NCI-H1048 (cell line): ENCODE measurements around the gene EPB42.

Experiments
- DNase-seq: peaks from one replicate; lab custom pipeline; 2025; lab: John Stamatoyannopoulos, UW

EPB42 gene

DNA sequence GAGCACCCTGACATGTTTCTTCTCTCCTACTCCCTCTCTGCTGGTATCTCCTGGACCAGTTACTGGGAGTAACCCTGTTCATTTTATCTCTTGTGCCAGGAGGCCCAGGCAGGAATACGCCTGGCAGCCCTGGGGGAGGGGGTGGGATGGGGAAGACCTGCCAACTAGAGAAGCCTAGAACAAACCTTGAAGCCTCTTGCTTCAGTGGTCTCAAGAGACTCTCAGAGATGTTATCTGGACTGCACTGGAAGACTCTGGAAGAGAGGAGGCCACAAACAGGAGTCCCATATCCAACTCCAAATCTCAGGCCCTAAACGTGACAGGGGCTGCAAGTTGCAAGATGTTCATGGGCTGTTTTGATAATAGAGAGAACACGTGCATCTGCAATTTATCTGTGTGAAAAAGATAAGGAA, at the start of gene EPB42:
TSS of gene EPB42 (minus strand) at position 28 of the 413 bp plus-strand sequence. CDS start 193 bp downstream, outside the sequence.
- no peak for DNase-seq

DNA sequence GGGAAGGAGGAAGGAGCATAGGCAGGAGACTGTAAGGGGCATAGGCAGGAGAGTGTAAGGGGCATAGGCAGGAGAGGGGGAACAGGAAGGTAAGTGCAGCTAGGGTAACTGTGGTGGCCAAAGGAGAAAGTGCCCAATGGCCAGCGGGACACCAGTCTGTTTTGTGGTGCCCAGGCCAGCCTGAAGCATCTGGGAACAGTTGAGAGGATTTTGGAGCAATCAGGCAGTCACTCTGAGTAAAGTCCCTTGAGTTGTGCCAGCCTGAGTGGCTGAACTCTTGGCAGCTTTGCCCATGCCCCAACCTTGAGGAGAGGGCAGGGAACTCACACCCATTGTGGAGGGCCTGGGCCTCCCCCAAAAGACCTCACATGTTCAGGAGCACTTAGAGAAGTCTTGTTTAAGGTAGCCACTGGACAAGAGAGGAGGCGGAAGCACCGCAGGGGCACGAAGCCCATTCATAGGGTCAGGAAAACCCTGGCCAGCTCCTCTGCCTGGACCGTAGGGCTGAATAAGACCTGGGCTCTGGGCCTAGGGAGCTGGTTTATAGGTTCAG, 49.4 kb upstream of the EPB42 start:
- no peak for DNase-seq

DNA sequence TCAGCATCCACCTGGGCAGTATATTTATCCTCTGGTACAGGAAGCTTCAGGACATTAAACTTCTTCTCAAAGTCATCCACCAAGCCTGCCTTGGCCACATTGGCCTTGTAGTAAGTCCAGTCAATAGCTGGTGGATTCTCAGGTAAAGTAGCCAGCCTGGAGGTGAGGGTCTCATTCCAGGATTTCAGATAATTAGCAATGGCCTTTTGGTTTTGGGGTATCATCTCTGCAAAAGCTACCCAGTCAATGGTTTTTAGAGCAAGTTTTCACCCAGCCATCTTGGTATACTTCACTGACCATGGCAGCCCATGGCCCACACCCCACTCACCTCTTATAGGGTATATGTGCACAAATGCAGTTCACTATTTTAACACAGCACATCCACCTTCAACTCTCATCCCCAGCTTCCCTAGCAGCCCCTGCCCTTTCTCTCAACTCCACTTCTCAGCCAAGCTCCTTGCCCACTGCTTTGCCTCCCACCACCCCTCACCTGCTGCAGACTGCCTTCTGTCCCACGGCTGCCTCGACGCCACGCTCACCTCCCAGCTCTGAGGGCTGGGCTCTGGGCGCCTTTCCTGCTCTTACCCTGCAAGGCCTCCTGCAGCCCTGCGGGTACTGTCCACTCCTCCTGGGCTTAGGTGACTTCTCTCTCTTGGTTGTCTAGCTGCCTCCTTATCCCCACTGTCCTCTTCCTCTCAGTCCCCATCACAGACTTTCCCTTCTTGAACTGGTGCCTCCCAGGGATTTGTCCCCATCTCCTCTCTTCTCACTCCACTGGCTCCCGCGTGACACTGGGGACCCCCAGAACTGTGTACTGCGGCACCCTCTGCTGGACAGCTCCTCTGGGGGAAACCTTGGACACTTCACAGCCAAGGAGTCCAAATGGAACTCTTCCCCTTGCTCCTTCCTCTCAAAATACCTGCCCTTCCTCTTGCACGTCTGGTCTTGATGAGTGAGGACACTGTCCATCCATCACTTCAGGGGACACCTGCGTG, 47.6 kb upstream of the EPB42 start:
- DNase-seq: no peak

DNA sequence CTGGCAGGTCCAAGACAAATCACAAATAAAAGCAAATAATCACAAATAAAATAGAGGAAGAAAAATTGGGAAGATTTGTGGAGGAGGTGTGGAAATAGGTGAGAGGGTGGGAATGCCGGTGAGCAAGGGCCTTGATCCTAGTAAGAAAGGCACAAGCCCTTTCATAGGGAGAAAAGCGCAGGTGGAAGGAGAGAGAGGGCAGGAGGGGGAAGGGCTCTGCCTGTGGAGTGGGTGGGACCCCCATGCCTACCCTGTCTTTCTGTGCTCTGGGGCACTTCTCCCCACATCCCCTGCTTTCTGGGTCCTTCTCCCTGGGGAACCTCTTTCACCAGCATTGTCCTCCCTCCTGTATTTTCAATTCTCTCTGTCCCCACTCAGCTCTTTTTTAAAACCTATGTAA, 46.6 kb upstream of the EPB42 start:
- no peak for DNase-seq

DNA sequence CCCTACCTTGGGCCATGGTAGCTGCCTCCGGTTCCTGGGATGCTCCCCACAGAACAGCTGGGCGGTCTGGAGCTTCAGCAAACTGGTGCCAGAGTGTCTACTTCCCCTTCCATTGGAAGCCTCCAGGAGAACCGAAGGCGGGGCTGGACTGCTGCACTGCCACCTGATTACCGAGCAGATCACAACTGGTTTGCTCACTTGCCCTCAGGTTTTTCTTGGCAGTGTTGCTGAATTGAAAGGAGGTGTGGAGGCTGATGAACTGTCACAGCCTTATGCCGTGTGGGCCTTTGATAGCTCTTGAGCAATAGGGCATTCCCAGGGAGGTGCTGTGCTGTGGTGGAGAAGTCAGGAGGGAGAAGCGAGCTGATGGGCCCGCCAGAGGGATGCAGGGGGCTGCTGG, 46.0 kb upstream of the EPB42 start, which contains the start of gene TGM5:
TSS of gene TGM5 (minus strand) at position 95 of the 400 bp plus-strand sequence. CDS start at position 16, 79 bp downstream.
- DNase-seq: no peak

DNA sequence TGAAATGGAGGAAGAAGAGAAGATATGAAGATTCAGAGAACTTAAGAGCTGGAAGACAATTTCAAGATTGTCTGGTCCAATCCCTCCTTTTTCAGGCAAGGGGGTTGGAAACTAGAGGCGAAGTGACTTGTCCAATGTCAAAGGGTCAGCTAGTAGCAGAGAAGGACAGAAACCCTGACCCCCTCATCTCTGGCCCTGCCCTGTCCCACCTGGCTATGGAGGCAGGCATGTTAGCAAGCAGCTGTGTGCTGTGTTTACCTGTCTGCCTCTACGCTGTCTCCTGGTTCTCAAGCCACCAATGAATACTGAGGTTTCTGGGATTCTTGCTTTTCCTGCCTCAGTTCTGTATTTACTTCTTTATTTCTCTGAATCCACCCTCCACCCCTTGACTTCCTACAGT, 45.6 kb upstream of the EPB42 start:
- no peak for DNase-seq

DNA sequence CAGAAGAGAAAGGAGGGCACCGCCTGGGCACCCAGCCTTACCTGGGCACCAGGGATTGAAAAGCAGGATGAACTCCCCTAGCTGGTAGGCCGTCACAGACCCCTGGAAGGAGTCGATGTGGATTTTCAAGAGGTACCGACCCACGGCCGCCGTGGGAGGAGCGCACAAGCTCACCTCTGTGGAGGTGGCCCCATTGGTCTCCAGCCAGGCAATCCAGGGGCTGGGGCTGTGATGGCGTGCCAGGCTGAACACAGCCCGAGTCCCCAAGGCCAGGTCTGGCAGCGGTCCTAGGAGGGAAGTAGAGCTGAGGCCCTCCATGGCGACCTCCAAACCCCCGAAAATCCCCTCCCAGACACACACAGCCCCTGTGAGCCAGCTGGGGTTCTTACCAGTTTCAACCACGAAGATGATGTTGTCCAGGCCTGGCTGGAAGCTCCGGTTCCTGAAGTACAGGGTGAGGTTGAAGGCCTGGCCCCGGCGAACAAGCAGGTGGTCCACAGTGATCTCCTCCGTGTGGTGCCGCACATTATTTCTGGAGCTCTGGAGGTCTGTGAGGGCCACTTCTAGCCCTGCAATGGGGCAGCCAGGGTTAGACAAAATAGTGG, 39.3 kb upstream of the EPB42 start:
- DNase-seq: no peak

DNA sequence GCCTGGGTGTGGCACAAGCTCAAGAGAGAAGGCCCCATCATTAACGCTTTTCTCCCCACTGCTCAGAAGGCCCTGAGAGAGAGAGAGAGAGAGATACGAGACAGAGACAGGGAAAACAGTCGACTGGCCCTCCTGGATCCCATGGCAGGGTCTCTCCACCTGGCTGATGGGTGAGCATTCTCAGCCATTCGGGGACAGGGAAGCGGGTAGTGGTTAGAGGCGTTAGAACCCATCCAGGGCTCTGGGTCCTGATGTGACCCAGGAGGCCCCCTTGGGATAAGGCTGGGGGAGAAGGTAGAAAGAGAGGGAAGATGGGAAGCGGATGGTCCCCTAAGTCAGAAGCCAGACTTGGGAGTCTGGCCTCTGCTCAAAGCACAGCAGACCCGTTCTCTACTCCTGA, 38.0 kb upstream of the EPB42 start:
- DNase-seq: no peak

DNA sequence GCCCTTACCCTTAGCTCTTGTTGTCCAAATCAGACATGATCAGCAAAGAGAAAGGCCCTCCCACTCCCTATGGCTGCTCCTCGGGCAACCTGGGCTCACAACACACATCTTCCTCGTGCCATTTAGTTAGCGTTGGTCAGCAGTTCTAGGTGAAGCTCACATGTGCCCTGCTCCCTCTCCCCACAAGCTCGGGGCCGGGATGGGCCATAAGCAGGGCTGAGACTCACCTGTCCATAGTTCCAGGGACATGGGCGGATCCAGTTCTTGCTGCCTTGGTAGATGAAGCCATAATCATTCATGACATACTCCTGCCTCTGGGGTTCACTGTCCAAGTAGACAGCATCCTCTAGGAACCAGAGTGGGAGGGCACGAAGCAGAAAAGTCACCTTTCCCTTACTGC, 35.5 kb upstream of the EPB42 start:
- no peak for DNase-seq

DNA sequence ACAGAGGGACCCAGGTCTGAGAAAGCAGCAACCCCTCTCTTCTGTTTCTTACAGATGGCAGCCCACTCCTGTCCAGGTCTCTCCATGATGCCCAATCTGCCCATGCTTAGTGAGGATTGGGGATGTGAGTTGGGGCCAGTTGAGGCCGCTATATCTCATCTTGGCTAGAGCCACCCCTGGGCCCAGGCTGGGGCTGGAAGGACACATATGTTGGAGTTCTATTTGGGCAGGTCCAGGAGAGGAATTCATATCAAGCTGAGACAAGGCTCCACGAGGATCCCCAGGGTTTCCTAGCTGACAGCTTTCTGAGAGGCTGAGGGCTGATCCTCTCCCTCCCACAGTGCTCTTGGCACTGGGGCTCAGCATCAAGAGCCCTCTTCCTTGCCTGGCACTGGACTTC, 34.6 kb upstream of the EPB42 start:
- no peak for DNase-seq

DNA sequence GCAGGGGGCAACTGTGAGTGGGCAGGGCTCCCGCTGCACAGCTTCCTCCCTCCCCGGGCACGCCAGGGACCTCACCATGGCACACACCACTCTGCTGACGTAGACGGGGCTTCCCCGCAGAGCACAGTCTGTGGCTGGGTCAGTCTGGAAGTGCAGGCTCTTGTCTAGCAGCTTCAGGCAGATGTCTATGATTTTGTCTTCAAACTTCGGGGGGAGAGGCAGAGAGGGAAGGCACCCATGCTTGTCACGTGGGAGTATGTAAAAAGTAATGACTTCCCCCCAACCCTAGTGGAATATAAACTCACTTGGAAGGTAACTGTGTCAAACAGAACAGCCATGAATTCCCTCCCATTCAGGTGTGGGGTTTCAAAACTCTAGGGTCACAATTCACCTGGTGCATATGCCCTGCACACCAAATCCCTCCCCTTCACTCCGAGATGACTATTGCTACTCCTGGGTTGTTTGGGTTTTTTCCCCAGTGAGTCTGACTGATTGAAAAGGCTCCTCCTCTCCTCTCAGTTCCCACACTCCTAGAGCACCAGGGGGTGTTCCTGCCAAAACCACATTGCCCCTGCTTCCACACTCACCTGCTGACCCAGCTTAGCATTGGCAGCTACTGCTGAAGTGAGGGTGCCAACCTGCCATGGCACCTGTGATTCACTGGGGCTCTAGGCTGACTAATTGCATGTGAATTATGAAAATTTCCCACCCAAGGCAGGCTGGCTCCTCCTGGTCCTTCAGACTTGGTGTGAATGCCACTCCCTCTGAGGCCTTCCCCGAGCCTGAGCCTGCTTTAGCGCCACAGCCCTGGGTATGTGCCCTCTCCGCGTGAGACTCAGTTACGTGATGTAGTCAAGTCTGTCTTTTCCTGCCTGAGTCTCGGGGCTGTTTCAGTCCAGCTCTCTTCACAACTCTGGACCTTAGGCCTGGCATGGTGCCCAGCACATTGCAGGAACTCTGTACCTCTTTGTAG, 32.9 kb upstream of the EPB42 start:
- no peak for DNase-seq

DNA sequence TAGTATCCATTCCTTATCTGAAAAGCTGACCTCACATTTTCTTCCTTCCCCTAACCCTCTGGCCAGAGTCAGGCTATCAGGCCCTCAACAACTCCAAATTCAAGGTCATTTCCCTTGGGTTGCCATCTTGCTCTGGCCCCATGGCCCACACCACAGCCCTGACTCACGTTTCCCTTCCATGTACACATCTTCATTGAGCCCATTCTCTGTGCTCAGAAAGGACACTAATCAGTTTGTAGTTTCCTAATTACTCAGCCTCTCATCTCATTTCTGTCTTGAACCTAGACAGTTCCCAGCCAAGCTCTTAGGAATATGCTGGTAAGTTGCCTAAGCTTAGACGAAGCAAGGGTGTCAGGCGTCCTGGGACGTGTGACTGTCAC, 31.0 kb upstream of the EPB42 start:
- DNase-seq: no peak

DNA sequence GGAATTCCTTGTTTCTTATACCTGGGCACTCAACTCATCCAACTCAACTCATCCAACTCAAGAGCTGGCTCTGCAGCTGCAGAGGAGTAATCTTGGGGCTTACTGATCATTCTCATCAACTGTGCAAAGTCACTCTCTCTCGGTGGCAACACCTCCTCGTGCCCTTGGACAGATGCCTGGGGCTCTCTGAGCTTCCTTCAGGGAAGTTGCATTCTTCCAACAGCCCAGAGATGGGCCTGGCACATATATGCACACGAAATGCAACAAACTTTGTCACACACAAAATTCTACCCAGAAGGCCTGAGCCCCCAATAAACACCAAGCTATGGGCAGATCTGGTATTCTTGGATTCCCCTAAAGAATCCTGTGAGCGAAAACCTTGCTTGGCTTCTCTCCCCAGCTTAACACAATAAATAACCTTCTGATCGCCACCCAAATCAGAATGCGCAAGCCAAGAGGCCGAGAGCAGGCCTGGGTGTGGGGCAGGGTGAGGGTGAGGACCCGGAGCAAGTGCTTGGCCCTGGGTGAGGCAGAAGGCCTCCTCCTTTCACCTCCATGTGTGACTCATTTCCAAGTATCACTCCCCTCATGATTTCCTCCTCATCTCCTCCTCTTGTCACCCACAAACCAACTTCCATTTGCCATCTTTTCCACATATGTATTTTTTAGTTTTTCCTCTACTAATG, 30.5 kb upstream of the EPB42 start:
- DNase-seq: no peak

DNA sequence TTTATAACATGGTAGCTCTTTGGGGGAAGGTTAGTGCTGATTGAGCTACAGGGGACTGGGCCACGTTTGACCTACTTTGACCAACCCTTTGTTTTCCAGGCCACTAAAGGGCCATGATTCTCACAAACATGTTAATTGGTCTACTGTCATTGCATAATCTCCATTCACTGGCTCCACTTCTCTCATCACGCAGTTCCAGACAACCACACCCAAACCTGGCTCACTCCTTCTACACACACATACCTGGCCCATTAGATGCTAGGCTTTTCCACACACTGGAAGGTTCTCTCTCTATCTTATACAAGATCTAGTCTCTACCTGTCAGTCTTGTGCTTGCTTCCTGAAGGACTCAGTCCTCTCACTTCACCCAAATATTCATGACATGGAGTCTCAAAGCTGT, 30.0 kb upstream of the EPB42 start:
- no peak for DNase-seq

DNA sequence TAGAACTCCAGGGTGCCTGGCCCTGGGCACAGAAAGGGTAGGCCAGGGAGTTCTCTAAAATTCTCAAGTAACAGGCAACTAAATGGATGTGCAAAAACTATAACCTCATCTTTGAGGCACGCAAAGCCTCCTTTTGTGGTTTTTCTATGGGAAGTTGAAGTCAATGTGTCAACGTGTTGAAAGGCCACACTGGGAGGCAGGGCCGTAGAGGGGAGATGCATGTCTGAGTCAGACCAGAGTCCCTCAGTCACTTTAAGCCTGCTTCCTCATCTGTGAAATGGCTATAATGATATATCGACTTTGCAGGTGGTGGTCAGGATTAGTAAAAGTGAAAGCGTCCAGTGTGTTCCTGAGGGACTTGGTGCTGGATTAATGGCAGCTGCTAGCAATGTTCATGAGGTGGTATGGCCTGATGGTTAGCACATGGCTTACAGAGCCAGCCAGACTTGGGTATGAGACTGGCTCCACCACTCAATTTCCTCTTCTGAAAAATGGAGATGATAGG, 28.9 kb upstream of the EPB42 start:
- no peak for DNase-seq

DNA sequence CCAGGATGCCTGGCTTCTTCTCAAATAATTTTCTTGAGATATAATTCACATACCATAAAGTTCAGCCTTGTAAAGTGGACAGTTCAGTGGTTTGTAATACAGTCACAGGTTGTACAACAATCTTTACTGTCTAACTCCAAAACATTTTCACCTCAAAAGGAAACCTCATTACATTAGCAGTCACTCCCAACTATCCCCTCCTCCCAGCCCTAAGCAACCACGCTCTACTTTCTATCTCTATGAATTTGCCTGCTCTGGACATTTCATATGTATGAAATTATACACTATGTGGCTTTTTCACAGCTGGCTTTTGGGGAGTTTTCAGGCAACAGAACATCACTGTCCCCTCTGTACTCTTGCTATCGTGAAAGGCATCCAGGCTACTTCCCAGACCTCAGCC, 28.4 kb upstream of the EPB42 start:
- no peak for DNase-seq

DNA sequence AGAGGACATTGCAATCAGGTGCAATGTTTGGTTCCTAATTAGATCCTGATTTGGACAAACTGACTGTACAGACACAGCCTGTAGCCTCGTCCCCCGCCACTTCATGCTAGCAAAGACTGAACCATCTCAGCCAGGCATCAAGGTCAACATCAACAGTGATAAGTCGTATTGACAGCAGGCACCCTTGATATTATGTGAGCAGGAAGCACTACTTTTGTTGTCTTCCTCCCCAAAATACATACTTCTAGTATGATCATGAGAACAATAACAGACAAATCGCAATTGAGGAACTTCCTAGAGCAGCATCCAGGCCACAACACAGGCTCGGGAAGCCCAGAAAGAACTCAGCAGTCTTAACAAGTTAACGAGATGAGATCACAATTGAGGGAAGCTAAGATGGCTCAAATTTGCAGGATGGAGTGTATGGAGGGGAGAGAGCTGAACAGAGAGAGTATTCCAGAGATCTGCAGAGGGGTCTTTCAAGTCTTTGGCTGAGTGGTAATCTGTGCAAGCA, 25.5 kb upstream of the EPB42 start:
- no peak for DNase-seq

DNA sequence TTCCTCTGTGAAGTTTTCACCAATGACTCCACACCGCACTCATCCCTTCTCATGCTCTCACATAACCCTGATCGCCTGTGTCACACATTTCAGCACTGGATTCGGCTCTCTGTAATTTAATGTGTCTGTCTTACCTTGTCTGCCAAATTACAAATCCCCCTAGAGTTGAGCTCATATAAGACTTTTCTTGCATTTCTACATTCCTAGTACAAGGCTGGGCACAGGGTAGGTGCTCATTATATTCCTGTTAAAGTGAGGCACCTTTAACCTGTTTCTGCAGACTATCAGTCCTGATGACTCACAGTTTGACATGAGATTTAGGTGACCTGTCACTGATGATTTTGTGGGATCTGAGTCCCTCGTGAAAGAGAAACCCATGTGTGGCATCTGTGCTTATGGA, 23.3 kb upstream of the EPB42 start:
- no peak for DNase-seq

DNA sequence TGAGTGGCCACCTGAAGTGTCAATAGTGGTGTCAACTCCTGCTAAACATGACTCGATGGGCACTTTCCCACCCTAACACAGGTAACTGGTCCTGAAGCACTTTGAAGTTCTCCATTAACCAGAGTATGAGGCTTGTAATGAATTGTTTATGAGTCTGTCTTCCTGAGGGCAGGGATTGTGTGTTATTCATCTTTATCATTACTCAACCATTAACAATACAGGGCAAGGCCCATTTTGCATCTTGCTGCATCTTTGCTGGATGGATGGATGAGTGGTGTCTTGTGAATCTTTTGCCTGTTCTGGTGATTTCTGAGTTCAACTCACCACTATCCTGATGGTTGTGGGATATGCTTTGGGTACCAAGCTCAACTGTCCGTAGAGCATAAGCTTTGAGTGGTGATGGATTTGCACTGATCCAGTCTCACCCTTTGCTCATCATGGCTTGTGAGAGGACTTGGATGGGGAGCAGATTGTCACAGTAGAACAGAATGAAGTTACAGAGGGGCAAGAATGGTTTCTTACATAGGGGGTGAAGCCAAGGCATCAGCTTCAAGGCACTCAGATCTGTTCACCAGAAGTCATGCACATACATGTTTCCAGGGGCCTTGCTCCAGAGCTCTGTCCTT, 22.3 kb upstream of the EPB42 start:
- no peak for DNase-seq

DNA sequence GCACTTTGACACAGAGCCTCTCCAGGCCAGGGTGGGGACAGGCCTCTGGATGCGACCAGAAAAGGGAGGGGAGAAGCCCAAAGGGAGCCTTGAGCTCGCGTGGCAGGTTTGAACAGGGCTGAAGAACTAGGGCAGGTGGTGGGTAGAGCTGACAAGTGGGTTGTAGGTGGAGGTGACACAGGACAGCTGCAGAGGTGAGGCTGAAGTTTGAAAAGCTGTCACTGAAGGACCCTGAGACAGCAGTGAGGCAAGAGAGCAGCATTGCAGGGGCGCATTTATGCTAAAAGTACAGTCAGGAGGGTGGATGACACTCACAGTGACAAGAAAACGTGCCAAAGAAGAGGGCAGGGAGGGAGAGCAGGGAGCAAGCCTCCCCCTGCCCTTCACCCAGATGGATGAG, 21.8 kb upstream of the EPB42 start:
- no peak for DNase-seq
